Spleen (tissue), 7 donors: ENCODE data around the gene GRAP2.

Source experiments
- POLR2A ChIP-seq, 3 donors: fragments of 450-650 bp; IDR thresholded peaks; one replicate each; pipeline ENCODE4 v1.5.1; 2017; ENCODE audit warnings: antibody characterized with exemption in 3 of 3, mild to moderate bottlenecking in 1 of 3
- POLR2AphosphoS5 ChIP-seq, 3 donors: sonication (generic); formaldehyde crosslinking; IDR thresholded peaks; one replicate each; pipeline ENCODE4 v1.5.1; 2017; ENCODE audit warnings: antibody characterized with exemption in 3 of 3
- TF ChIP-seq, protein P1 (sequence below), 11 experiments: fragments of 200-600 bp in 7 of 11; fragments of 450-650 bp in 4 of 11; sonication (generic) in 4 of 11; IDR thresholded peaks in 8 of 11; conservative IDR thresholded peaks in 3 of 11; 1 replicate in 7 of 11; 2 replicates in 4 of 11; pipeline versions ENCODE4 v1.4.0 to v1.8.0; 2016 to 2021; ENCODE audit warnings: antibody characterized with exemption in 11 of 11, inconsistent platforms in 4 of 11, mild to moderate bottlenecking in 1 of 11
- donor health status: DM: no; HTN: no; CAD: no; lungs with moderate emphysema.
- donor health status: DM: no; HTN: no; CAD: no.
- donor health status: DM: no; HTN: no; CAD: no.

DNA sequence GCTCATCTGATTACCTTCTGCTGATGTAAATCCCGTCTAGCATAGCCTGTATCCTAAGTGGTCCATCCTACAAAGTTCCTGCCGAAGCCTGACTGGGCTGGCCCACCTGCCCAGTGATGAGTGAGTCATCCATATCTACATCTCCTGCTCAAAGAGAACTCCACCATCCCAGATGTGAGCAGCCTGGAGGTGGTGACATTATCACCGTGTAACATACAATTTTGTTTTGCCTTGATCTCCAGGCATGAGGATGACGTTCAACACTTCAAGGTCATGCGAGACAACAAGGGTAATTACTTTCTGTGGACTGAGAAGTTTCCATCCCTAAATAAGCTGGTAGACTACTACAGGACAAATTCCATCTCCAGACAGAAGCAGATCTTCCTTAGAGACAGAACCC lies 64.9 kb downstream of the GRAP2 start:
- TF ChIP-seq, protein P1, sequence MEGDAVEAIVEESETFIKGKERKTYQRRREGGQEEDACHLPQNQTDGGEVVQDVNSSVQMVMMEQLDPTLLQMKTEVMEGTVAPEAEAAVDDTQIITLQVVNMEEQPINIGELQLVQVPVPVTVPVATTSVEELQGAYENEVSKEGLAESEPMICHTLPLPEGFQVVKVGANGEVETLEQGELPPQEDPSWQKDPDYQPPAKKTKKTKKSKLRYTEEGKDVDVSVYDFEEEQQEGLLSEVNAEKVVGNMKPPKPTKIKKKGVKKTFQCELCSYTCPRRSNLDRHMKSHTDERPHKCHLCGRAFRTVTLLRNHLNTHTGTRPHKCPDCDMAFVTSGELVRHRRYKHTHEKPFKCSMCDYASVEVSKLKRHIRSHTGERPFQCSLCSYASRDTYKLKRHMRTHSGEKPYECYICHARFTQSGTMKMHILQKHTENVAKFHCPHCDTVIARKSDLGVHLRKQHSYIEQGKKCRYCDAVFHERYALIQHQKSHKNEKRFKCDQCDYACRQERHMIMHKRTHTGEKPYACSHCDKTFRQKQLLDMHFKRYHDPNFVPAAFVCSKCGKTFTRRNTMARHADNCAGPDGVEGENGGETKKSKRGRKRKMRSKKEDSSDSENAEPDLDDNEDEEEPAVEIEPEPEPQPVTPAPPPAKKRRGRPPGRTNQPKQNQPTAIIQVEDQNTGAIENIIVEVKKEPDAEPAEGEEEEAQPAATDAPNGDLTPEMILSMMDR (IDR thresholded peaks at IDR 0.05 in 8 of 11, conservative IDR thresholded peaks at IDR 0.05 in 3 of 11), result no peak
- no peak for TF ChIP-seq POLR2A (IDR thresholded peaks at IDR 0.05)
- TF ChIP-seq POLR2AphosphoS5 (IDR thresholded peaks at IDR 0.05), result no peak
